PFSK-1 (cell line): ENCODE measurements around the gene THY1.

ENCODE experiments used
- FOXP2 ChIP-seq: optimal IDR thresholded peaks from 2 replicates; pipeline ENCODE3; 2011; ENCODE audit warnings: borderline replicate concordance, control low read depth, inconsistent platforms; ENCODE audit not compliant: insufficient read depth; ENCODE audit errors: extremely low read length, extremely low read depth
- POLR2AphosphoS5 ChIP-seq: IDR thresholded peaks from 2 replicates; pipeline ENCODE4 v1.6.1; 2012; ENCODE audit warnings: low read depth, mild to moderate bottlenecking, control low read depth, low read length, moderate library complexity
- SIN3A ChIP-seq: IDR thresholded peaks from 2 replicates; pipeline ENCODE4 v1.6.1; 2012; ENCODE audit warnings: mild to moderate bottlenecking, low read length, moderate library complexity, borderline replicate concordance; ENCODE audit not compliant: insufficient read depth
- TAF1 ChIP-seq: IDR thresholded peaks from 2 replicates; pipeline ENCODE4 v1.6.1; 2012; ENCODE audit warnings: low read length, control low read depth, borderline replicate concordance; ENCODE audit not compliant: insufficient read depth
- TF ChIP-seq, protein P1 (sequence below), 2 experiments: IDR thresholded peaks; 2 replicates each; pipeline versions ENCODE4 v1.6.1 to v1.8.0; 2011 to 2012; ENCODE audit warnings: low read depth in 2 of 2, low read length in 2 of 2, control low read depth in 1 of 2, inconsistent platforms in 1 of 2, mild to moderate bottlenecking in 1 of 2, moderate library complexity in 1 of 2; ENCODE audit not compliant: insufficient read depth in 1 of 2

Gene THY1

DNA sequence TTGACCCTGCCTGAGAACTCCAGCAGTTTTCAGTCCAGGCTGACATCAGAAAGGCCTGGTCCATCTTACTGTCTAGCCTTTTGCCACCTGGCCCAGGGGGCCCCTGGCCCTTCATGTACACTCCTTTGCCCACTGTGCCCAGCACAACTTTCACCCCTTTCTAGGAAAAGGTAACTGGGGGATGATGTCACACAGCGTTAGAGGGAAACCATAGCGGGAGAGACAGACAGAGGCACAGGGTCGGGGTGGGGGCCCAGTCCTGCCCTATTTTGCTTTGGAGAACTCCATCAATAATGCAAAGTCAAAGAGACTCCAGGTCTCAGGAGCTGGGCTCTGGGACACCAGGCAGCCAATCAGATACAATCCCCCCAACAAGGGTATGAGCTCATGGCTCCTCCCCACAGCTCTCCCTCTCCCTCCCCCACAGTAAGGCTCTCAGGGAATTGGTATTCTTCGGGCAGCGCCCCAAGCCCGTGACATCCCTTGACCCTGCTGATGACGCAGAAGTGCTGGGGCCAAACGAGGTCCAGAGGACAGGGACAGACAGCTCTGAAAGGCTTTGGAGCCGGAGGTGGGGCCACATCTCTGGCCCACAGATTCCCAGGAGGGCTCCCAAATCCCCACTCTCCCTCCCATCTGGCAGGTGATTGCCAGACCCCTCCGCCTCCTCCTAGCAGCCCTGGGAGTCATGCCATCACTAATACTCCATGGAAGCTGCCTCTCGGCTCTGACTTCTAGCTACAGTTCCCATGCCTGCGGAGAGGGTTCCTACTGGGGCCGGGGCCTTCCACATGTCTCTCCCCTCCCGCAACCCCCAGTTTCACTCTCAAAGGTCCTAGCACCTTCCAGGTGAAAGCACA is 47.4 kb downstream of the THY1 start:
- no peak for TF ChIP-seq TAF1
- TF ChIP-seq SIN3A, result no peak
- TF ChIP-seq POLR2AphosphoS5, result no peak
- no peak for TF ChIP-seq FOXP2
- TF ChIP-seq, protein P1, sequence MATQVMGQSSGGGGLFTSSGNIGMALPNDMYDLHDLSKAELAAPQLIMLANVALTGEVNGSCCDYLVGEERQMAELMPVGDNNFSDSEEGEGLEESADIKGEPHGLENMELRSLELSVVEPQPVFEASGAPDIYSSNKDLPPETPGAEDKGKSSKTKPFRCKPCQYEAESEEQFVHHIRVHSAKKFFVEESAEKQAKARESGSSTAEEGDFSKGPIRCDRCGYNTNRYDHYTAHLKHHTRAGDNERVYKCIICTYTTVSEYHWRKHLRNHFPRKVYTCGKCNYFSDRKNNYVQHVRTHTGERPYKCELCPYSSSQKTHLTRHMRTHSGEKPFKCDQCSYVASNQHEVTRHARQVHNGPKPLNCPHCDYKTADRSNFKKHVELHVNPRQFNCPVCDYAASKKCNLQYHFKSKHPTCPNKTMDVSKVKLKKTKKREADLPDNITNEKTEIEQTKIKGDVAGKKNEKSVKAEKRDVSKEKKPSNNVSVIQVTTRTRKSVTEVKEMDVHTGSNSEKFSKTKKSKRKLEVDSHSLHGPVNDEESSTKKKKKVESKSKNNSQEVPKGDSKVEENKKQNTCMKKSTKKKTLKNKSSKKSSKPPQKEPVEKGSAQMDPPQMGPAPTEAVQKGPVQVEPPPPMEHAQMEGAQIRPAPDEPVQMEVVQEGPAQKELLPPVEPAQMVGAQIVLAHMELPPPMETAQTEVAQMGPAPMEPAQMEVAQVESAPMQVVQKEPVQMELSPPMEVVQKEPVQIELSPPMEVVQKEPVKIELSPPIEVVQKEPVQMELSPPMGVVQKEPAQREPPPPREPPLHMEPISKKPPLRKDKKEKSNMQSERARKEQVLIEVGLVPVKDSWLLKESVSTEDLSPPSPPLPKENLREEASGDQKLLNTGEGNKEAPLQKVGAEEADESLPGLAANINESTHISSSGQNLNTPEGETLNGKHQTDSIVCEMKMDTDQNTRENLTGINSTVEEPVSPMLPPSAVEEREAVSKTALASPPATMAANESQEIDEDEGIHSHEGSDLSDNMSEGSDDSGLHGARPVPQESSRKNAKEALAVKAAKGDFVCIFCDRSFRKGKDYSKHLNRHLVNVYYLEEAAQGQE (IDR thresholded peaks at IDR 0.05; ENCODE audit: insufficient read depth in 1 of 2, low read depth in 2 of 2, low read length in 2 of 2), result no peak

DNA sequence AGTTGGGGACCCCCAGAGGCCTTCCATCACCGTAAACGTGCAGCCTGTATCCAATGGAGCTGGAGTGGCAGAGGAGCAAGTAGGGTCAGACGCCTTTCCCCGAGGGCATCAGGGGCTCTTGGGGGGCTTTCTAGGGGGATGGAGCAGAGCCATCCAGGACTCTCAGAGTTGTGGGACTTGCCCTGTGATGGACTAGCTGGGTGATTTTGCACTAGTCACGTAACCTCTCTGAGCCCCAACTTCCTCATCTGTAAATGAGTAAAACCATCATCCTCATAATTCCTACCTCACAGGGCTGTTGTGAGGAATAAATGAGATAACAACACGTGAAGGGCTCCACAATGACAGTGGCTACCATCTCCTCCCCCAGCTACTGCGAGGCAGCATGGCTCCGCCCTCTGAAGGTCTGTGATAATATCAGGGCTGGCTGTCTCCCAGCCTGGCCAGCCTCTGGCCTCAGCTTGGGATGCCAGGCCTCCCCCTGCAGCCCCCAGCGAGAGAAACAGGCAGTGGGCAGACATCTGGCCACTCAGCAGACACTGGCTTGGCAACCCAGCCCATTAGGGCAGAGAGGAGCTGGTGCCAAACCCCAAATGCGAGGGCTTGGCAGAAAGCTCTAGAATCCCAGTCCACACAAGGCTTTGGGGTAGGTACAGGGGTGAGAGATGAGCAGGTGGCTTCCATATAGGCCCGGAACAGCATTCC is 48.2 kb downstream of the THY1 start:
- TF ChIP-seq TAF1 (no peak), SIN3A (no peak), POLR2AphosphoS5 (no peak), FOXP2 (no peak)
- TF ChIP-seq, protein P1 (IDR thresholded peaks at IDR 0.05; ENCODE audit: insufficient read depth in 1 of 2, low read depth in 2 of 2, low read length in 2 of 2), result no peak

DNA sequence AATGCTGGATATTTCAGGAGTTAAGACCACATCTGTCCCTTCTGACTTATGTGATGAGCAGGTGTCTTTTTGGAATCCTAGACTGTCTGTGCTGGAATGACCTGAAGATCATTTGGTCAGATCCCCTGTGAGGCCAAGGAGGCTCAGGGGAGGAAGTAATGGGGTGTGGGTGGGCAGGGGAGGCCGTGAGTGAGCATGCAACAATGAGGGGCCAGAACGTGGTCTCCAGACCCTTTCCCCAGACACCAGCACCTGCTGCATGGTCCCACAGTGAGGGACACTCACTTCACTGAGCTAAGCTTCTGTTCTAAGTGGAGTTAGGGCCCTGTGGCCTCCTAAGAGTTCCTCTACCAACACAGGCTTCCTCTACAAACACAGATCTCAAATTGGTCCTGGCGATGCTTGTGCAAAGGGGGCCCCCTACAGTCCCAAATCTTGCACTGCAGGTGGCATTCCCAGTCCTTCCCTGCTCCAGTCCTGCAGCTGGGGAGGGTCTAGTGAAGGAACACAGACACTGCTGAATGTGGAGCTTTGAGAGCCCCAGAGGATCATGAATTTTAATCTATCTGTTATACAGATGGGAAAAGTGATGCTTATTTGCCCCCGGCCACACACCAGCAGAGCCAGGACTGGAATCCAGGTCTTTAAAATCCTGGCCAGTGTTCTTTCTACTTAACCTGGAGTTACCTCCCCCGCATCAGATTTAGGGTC is 48.9 kb downstream of the THY1 start:
- TF ChIP-seq TAF1, result no peak
- TF ChIP-seq SIN3A, result no peak
- no peak for TF ChIP-seq FOXP2
- no peak for TF ChIP-seq POLR2AphosphoS5
- TF ChIP-seq, protein P1 (IDR thresholded peaks at IDR 0.05; ENCODE audit: insufficient read depth in 1 of 2, low read depth in 2 of 2, low read length in 2 of 2), result no peak

DNA sequence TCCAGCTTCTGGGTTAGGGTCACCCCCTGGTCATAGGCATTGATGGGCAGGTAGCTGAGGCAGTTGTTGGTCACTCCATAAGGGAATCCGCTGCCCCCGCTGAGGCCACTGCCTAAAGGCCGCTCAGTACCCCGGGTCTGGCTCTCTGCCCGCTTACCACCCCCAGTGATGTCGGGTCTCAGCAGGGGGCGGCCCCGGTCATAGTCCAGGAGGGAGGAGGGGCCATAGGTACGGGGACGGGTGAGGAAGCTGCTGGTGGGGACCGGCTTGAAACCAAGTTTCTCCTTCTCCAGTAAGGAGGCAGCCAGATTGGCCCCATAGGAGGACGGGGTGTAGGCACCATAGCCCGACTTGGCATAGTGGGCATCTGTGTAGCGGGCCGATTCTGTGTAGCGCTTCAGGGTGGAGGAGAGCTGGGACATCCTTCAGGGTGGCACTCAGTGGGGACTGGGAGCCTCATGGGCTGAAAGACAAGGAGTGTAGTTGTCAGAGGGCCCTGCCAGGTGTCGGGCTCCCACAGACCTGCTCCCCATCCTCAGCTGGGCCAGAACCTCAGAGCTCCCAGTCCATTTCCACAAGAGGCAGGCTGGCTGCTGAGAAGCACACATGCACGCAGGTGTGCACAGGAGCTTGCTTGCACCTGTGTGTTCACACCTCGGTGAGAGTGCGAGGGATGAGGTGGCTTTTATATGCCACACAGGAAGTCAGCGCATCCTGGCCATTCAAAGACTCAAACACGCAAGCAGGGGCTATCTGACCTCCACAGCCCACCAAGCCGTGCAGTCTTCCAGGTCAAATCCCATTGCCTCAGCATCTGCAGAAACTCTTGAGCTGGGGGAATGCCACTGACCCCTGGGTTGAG is 49.7 kb downstream of the THY1 start:
- TF ChIP-seq FOXP2, result no peak
- TF ChIP-seq POLR2AphosphoS5, result no peak
- no peak for TF ChIP-seq TAF1
- TF ChIP-seq SIN3A, result no peak
- TF ChIP-seq, protein P1 (IDR thresholded peaks at IDR 0.05; ENCODE audit: insufficient read depth in 1 of 2, low read depth in 2 of 2, low read length in 2 of 2), result no peak
